GM12872 (cell line): ENCODE measurements around the gene STK38L.

Experiments used
- CTCF ChIP-seq: IDR thresholded peaks from 3 replicates; pipeline ENCODE4 v1.5.1; 2011; ENCODE audit warnings: low read depth, mild to moderate bottlenecking, low read length, moderate library complexity; ENCODE audit not compliant: insufficient read depth

STK38L gene

GRCh38 chr12:27355486-27355885 is 111.4 kb downstream of the STK38L start:
- no peak for TF ChIP-seq CTCF

GRCh38 chr12:27355979-27356378 is 111.9 kb downstream of the STK38L start:
- no peak for TF ChIP-seq CTCF

- no peak for TF ChIP-seq CTCF
Measured at GRCh38 chr12:27359578-27360340, 115.7 kb downstream of the STK38L start.

- TF ChIP-seq CTCF, result no peak
Measured at GRCh38 chr12:27361372-27361771, 117.3 kb downstream of the STK38L start.

GRCh38 chr12:27366621-27367020 is 122.5 kb downstream of the STK38L start:
- no peak for TF ChIP-seq CTCF

GRCh38 chr12:27367078-27367477 is 123.0 kb downstream of the STK38L start:
- no peak for TF ChIP-seq CTCF
